Fibroblast of villous mesenchyme (primary cell): ENCODE results near the gene ATP6V1G1. TPM values are rescaled to one million over a fixed set of nuclear protein-coding genes. Genes with fewer than 3 reads are reported as not detected.

ENCODE experiments used
- DNase-seq: peaks from one replicate; pipeline ENCODE4 v3.0.0-alpha.2; 2010; ENCODE audit warnings: low read depth
- H3K4me3 ChIP-seq: 2 replicates; pipeline ENCODE4 v1.5.1; 2011; ENCODE audit warnings: low read depth, mild to moderate bottlenecking, low read length
- total RNA-seq: library from RNA; depleted of rRNA; stranded (reverse); fragments of >200 nt; gene quantifications from 2 replicates; pipeline ENCODE4 v1.2.3, GENCODE V29; 2012
- TF ChIP-seq, protein P1 (sequence below): IDR thresholded peaks from 2 replicates; pipeline ENCODE4 v1.5.1; 2012; ENCODE audit warnings: low read depth, mild to moderate bottlenecking, low read length; ENCODE audit not compliant: insufficient read depth

ATP6V1G1 gene
- total RNA-seq, 1 donor, result 123 TPM

GRCh38 chr9:114619191-114619761, 31.7 kb downstream of the ATP6V1G1 start:
- TF ChIP-seq, protein P1, sequence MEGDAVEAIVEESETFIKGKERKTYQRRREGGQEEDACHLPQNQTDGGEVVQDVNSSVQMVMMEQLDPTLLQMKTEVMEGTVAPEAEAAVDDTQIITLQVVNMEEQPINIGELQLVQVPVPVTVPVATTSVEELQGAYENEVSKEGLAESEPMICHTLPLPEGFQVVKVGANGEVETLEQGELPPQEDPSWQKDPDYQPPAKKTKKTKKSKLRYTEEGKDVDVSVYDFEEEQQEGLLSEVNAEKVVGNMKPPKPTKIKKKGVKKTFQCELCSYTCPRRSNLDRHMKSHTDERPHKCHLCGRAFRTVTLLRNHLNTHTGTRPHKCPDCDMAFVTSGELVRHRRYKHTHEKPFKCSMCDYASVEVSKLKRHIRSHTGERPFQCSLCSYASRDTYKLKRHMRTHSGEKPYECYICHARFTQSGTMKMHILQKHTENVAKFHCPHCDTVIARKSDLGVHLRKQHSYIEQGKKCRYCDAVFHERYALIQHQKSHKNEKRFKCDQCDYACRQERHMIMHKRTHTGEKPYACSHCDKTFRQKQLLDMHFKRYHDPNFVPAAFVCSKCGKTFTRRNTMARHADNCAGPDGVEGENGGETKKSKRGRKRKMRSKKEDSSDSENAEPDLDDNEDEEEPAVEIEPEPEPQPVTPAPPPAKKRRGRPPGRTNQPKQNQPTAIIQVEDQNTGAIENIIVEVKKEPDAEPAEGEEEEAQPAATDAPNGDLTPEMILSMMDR, result no peak
- no peak for DNase-seq
- H3K4me3 ChIP-seq, result no peak overlapping the region

DNA sequence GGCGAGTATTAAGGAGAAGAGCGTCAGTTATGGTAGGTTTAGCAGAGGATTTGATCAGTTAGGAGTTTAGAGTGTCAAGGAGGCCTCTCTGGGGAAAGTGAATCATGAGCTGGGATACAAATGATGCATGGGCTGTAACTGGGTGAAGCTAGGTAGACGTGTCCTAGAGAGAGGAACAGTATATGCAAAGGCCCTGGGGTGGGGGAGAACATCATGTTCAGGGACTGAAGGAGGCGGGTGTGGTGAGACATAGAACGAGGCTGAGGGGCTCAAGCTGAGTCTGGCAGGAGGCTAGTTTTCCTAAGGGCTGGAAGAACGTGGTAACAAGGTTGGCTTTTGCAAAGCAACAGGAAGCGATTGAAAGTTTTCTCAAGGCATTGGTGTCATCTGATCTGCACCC, 34.0 kb downstream of the ATP6V1G1 start:
- DNase-seq, result no peak
- H3K4me3 ChIP-seq, result no peak overlapping the region
- TF ChIP-seq, protein P1, result no peak

DNA sequence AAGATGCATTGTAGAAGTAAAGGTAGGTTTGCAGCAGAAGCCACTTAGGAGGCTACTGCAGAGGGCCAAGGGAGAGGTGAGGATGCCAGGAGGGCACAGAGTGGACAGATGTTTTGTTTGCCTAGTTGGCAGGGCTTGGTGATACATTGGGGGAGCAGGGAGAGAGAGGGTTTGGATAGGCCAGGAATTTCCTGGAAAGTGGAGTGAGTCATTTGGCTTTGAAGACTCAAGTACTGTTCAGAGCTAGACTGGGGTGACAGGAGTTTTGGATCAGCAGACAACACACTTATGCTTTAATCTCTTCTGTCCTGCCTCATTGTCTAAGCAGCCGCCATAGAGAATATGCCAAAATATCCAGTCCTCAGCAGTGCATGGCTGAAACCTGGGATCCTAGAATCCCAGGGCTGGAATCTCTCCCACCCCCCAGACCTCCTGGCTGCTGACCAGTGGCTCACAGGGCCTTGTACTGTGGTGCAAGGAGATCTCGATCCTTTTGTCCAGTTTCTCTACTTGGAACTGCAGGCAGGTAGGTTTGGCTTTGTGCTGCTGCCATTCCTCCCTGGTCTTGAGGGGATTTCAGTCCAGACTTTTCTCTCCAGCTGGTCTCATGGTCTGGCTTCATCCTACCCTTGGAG, 34.5 kb downstream of the ATP6V1G1 start:
- H3K4me3 ChIP-seq, result no peak overlapping the region
- TF ChIP-seq, protein P1, result no peak
- DNase-seq, result peak; percentile 56

DNA sequence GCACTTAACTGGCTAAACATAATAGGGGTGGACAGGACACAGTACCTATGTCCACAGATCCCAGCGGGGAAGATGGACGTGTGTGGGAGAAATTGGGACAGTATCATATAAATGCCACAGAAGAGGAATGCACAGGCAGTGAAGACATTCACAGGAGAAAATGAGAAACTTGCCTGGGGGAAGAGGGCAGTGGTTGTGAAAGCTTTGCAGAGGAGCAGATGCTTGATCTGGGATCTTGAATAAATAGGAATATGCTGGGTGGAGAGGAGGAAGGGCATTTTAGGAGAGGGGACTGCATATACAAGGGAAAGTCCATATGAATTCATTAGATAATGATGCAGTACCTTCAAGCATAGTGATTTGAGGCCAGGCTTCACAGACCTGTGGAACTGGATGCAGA, 37.1 kb downstream of the ATP6V1G1 start:
- TF ChIP-seq, protein P1, result no peak
- H3K4me3 ChIP-seq, result no peak overlapping the region

GRCh38 chr9:114626415-114627020, 38.9 kb downstream of the ATP6V1G1 start:
- H3K4me3 ChIP-seq, result no peak overlapping the region
- DNase-seq, result no peak
- TF ChIP-seq, protein P1, result no peak

More for the DNA sequence above, 37.1 kb downstream of the ATP6V1G1 start:
- no peak for DNase-seq

- TF ChIP-seq, protein P1, result no peak
- H3K4me3 ChIP-seq, result no peak overlapping the region
- DNase-seq, result no peak
Measured at GRCh38 chr9:114627553-114627952, 40.0 kb downstream of the ATP6V1G1 start.
